PC-3 (cell line): ENCODE measurements around the gene HOXD11. TPM values are rescaled to one million over a fixed set of nuclear protein-coding genes. Genes with fewer than 3 reads are reported as not detected.

ENCODE experiments used
- ATAC-seq: fragments of 200-7000 bp; cut with Tn5 transposase; 2 replicates; pipeline ENCODE4 v1.9.1; 2020; ENCODE audit warnings: mild to moderate bottlenecking, moderate library complexity
- BruUV-seq: library from RNA; stranded (reverse); fragments of 400-500 nt; replicated peaks from 2 replicates; lab custom pipeline; 2021; lab: Mats Ljungman, UMichigan
- CTCF ChIA-PET: fragments of 300-600 bp; sonication (Branson Sonifier 250); formaldehyde crosslinking; loops from one replicate; lab custom pipeline; 2022; ENCODE audit warnings: antibody characterized with exemption; lab: Charles Lee
- POLR2A ChIA-PET: fragments of 300-600 bp; sonication (Branson Sonifier 250); formaldehyde crosslinking; loops from one replicate; lab custom pipeline; 2022; ENCODE audit warnings: antibody characterized with exemption; ENCODE audit not compliant: unreplicated experiment; lab: Charles Lee
- DNase-seq: peaks from one replicate; pipeline ENCODE4 v3.0.0-alpha.2; 2015
- H2AFZ ChIP-seq: fragments of 300-600 bp; sonication (generic); 2 replicates; pipeline ENCODE4 v1.6.0; 2016; ENCODE audit warnings: antibody characterized with exemption, low read length
- H3F3A ChIP-seq: fragments of 300-600 bp; sonication (generic); one replicate; pipeline ENCODE4 v1.6.0; 2017; ENCODE audit warnings: antibody characterized with exemption, low read length, control low read depth, mild to moderate bottlenecking; ENCODE audit not compliant: unreplicated experiment
- H3K27ac ChIP-seq: fragments of 300-600 bp; sonication (generic); 2 replicates; pipeline ENCODE4 v1.5.1; 2016; ENCODE audit warnings: mild to moderate bottlenecking, low read length
- H3K27me3 ChIP-seq: fragments of 300-600 bp; sonication (generic); 2 replicates; pipeline ENCODE4 v1.6.1; 2016; ENCODE audit warnings: low read length, mixed read lengths
- H3K36me3 ChIP-seq: fragments of 300-600 bp; sonication (generic); 2 replicates; pipeline ENCODE4 v1.6.1; 2016; ENCODE audit warnings: low read depth, mixed run types, low read length, mixed read lengths
- H3K4me1 ChIP-seq: fragments of 300-600 bp; sonication (generic); 2 replicates; pipeline ENCODE4 v1.5.1; 2016; ENCODE audit warnings: low read length; ENCODE audit not compliant: insufficient read depth
- H3K4me2 ChIP-seq: fragments of 300-600 bp; sonication (generic); 2 replicates; pipeline ENCODE4 v1.6.0; 2016; ENCODE audit warnings: low read length
- H3K4me3 ChIP-seq: fragments of 300-600 bp; sonication (generic); 2 replicates; pipeline ENCODE4 v1.5.1; 2016; ENCODE audit warnings: mild to moderate bottlenecking, low read length, mixed read lengths
- H3K79me2 ChIP-seq: fragments of 300-600 bp; sonication (generic); 2 replicates; pipeline ENCODE4 v1.6.1; 2017; ENCODE audit warnings: low read length, mixed read lengths
- H3K9ac ChIP-seq: fragments of 300-600 bp; sonication (generic); 2 replicates; pipeline ENCODE4 v1.6.0; 2016; ENCODE audit warnings: mild to moderate bottlenecking, low read length
- H3K9me2 ChIP-seq: fragments of 300-600 bp; sonication (generic); replicated peaks from 2 replicates; pipeline ENCODE4 v1.6.1; 2016; ENCODE audit warnings: mixed run types, low read length, mixed read lengths
- H3K9me3 ChIP-seq: fragments of 300-600 bp; sonication (generic); 2 replicates; pipeline ENCODE4 v1.6.1; 2016; ENCODE audit warnings: low read length, mixed read lengths
- H4K20me1 ChIP-seq: fragments of 300-600 bp; sonication (generic); 2 replicates; pipeline ENCODE4 v1.6.1; 2016; ENCODE audit warnings: low read length, mixed read lengths
- EZH2 ChIP-seq: fragments of 300-600 bp; sonication (generic); IDR thresholded peaks from one replicate; pipeline ENCODE4 v1.6.1; 2017; ENCODE audit warnings: antibody characterized with exemption, mild to moderate bottlenecking, low read length; ENCODE audit not compliant: unreplicated experiment
- EZH2phosphoT487 ChIP-seq: fragments of 300-600 bp; sonication (generic); IDR thresholded peaks from 2 replicates; pipeline ENCODE4 v1.6.1; 2018; ENCODE audit warnings: mild to moderate bottlenecking, antibody characterized with exemption, low read length, borderline replicate concordance
- intact Hi-C: fragments of 100-400 bp; cut with micrococcal nuclease; formaldehyde crosslinking; loops from 2 replicates; pipeline ENCODE4 v1.9.0; 2023
- total RNA-seq: library from RNA; depleted of rRNA; stranded (reverse); fragments of >200 nt; gene quantifications from 2 replicates; pipeline ENCODE4 v1.2.3, GENCODE V29; 2014
- TF ChIP-seq, protein P1 (sequence below): fragments of 300-600 bp; sonication (generic); conservative IDR thresholded peaks from 2 replicates; pipeline ENCODE4 v1.5.1; 2017; ENCODE audit warnings: antibody characterized with exemption, low read depth, mild to moderate bottlenecking, low read length

HOXD11 gene
- total RNA-seq, 1 experiment from 2014 or later = not detected

DNA sequence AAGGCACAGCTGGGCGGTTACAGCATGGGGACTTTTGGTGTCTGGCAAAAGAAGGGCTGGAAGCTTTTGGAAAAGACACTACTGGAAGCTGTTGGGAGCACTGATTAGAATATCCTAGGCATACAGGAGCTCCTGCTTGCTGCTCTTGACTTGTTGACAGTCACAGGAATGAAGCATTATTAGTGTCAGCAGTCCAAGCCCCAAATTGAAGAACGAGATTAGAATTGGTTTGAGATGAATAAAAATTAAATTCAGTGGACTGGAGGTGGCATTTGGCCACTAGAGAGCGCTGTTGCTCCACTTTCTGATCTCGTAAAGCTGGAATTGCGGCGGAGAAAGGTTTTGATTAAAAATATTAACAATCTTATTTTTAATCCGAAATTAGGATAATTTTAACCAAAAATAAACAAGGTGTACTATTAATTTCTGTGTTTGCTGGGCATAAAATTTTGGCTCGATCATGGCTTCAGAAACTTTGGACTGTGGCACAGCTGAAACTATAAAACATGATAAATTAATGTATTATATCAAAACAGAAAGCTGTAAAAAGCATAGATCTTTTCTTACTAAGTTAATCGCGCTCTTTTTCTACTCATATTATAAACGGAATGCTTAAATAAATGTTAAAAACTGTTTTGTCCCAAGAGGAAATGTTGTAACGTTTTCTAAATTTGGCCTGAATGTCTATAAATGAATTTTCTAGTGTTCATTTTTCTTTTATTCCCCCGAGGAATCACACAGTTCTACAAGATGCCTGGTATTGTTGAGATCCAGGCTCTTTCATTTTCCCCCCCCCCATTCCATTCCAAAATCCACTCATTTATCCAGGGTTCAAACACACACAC is 20.1 kb downstream of the HOXD11 start:
- no peak for TF ChIP-seq EZH2
- TF ChIP-seq, protein P1, sequence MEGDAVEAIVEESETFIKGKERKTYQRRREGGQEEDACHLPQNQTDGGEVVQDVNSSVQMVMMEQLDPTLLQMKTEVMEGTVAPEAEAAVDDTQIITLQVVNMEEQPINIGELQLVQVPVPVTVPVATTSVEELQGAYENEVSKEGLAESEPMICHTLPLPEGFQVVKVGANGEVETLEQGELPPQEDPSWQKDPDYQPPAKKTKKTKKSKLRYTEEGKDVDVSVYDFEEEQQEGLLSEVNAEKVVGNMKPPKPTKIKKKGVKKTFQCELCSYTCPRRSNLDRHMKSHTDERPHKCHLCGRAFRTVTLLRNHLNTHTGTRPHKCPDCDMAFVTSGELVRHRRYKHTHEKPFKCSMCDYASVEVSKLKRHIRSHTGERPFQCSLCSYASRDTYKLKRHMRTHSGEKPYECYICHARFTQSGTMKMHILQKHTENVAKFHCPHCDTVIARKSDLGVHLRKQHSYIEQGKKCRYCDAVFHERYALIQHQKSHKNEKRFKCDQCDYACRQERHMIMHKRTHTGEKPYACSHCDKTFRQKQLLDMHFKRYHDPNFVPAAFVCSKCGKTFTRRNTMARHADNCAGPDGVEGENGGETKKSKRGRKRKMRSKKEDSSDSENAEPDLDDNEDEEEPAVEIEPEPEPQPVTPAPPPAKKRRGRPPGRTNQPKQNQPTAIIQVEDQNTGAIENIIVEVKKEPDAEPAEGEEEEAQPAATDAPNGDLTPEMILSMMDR = peak; percentile 93
- no peaks in the 10 kb centered on the region for H3K9me2 ChIP-seq
- ATAC-seq = 0 out of 2 replicates have a peak, but pooled peaks have one; percentile 14
- intact Hi-C loops = loop anchor here (1.0 to 2.0 kb wide), 4 partner anchors 512 to 1020 kb away; no protein-coding TSS in a partner anchor
- H3K27ac ChIP-seq = no peak overlapping the region
- CTCF ChIA-PET = interaction anchor here (0.6 to 2.4 kb wide), 13 partner anchors 190 to 1030 kb away, joined by 3 to 26 read pairs (median 6); no protein-coding TSS in a partner anchor
- H3K9me3 ChIP-seq = no peaks in the 10 kb centered on the region
- H3K79me2 ChIP-seq = no peaks in the 10 kb centered on the region
- no peaks in the 10 kb centered on the region for H3K27me3 ChIP-seq
- peak overlapping the region; percentile 71 for H2AFZ ChIP-seq
- no peaks in the 10 kb centered on the region for H4K20me1 ChIP-seq
- POLR2A ChIA-PET = no interaction called here
- no peaks in the 10 kb centered on the region for H3F3A ChIP-seq
- no peak overlapping the region for H3K9ac ChIP-seq
- peak overlapping the region; percentile 84 for H3K4me2 ChIP-seq
- peak; percentile 78 for DNase-seq
- BruUV-seq = no TSS peak
- peaks cover 10% of the 10 kb centered on the region for H3K4me1 ChIP-seq
- peak overlapping the region; percentile 62 for H3K4me3 ChIP-seq
- H3K36me3 ChIP-seq = no peaks in the 10 kb centered on the region; the same call in 1 of the 2 replicates

- H3K4me3 ChIP-seq = peak overlapping the region; percentile 62; the same call in 1 of the 2 replicates
- ChIA-PET CTCF (interaction anchor here (0.6 to 2.4 kb wide), 9 partner anchors 318 to 1021 kb away, joined by 3 to 26 read pairs (median 8); no protein-coding TSS in a partner anchor), POLR2A (no interaction called here)
- no peaks in the 10 kb centered on the region for H4K20me1 ChIP-seq
- intact Hi-C loops = loop anchor here (1.0 to 2.0 kb wide), 4 partner anchors 511 to 1020 kb away; no protein-coding TSS in a partner anchor
- no peaks in the 10 kb centered on the region for H3K27me3 ChIP-seq
- H3K79me2 ChIP-seq = no peaks in the 10 kb centered on the region
- H3K4me2 ChIP-seq = peak overlapping the region; percentile 84
- no peaks in the 10 kb centered on the region; the same call in 1 of the 2 replicates for H3K36me3 ChIP-seq
- peak overlapping the region; percentile 71 for H2AFZ ChIP-seq
- no peaks in the 10 kb centered on the region for H3F3A ChIP-seq
- no peak overlapping the region for H3K9ac ChIP-seq
- ATAC-seq = no peak
- no peaks in the 10 kb centered on the region for H3K9me2 ChIP-seq
- no peak for DNase-seq
- peaks cover 10% of the 10 kb centered on the region for H3K4me1 ChIP-seq
- no TSS peak for BruUV-seq
- no peak overlapping the region for H3K27ac ChIP-seq
- TF ChIP-seq, protein P1 = no peak
- no peak for TF ChIP-seq EZH2
- TF ChIP-seq EZH2phosphoT487 = no peak
- H3K9me3 ChIP-seq = no peaks in the 10 kb centered on the region
Observed at GRCh38 chr2:176127774-176128072, 20.6 kb downstream of the HOXD11 start.
